Ishikawa (cell line): ENCODE measurements around the gene PYGO1.

Source experiments
- EGR1 ChIP-seq: IDR thresholded peaks from 2 replicates; pipeline ENCODE4 v1.6.1; 2012
- EP300 ChIP-seq: IDR thresholded peaks from 2 replicates; pipeline ENCODE4 v1.6.1; 2012; ENCODE audit warnings: borderline replicate concordance
- MAX ChIP-seq: IDR thresholded peaks from 2 replicates; pipeline ENCODE4 v1.6.1; 2012
- RAD21 ChIP-seq: IDR thresholded peaks from 2 replicates; pipeline ENCODE4 v1.6.1; 2012; ENCODE audit warnings: low read depth
- REST ChIP-seq: IDR thresholded peaks from 2 replicates; pipeline ENCODE4 v1.6.1; 2012; ENCODE audit warnings: low read depth, mild to moderate bottlenecking
- TAF1 ChIP-seq: IDR thresholded peaks from 2 replicates; pipeline ENCODE4 v1.6.1; 2012; ENCODE audit warnings: low read depth, mild to moderate bottlenecking
- TCF12 ChIP-seq: IDR thresholded peaks from 2 replicates; pipeline ENCODE4 v1.6.1; 2012; ENCODE audit warnings: low read depth
- TEAD4 ChIP-seq: IDR thresholded peaks from 2 replicates; pipeline ENCODE4 v1.6.1; 2012
- YY1 ChIP-seq: IDR thresholded peaks from 2 replicates; pipeline ENCODE4 v1.6.1; 2012; ENCODE audit warnings: low read depth
- ZBTB7A ChIP-seq: IDR thresholded peaks from 2 replicates; pipeline ENCODE4 v1.6.1; 2012; ENCODE audit warnings: low read depth

- TF ChIP-seq ZBTB7A = no peak
- no peak for TF ChIP-seq TAF1
- no peak for TF ChIP-seq EP300
- no peak for TF ChIP-seq REST
- TF ChIP-seq TCF12 = no peak
- TF ChIP-seq EGR1 = no peak
- no peak for TF ChIP-seq MAX
- TF ChIP-seq YY1 = no peak
- no peak for TF ChIP-seq TEAD4
- no peak for TF ChIP-seq RAD21
Measured at GRCh38 chr15:55546718-55547117, 41.4 kb downstream of the PYGO1 start.
